Thoracic aorta (tissue), 2 donors: ENCODE data around the gene PPP1R13B. TPM values are rescaled to one million over a fixed set of nuclear protein-coding genes. Genes with fewer than 3 reads are reported as not detected.

Experiments used
- ATAC-seq: fragments of 150-250 bp; one replicate; pipeline ENCODE4 v1.8.0; 2017; ENCODE audit warnings: low read depth; ENCODE audit not compliant: insufficient number of reproducible peaks, low FRiP score
- DNase-seq: peaks from one replicate; pipeline ENCODE4 v3.0.0-alpha.2; 2020; ENCODE audit warnings: low spot score
- H3K27ac ChIP-seq, 2 donors: fragments of 200-600 bp; sonication (generic); 1 replicate in 1 of 2; 2 replicates in 1 of 2; pipeline ENCODE4 v1.5.1; 2016; ENCODE audit warnings: mild to moderate bottlenecking in 2 of 2, moderate library complexity in 2 of 2
- H3K27me3 ChIP-seq: fragments of 200-600 bp; sonication (generic); replicated peaks from 2 replicates; pipeline ENCODE4 v1.6.0; 2016; ENCODE audit warnings: mild to moderate bottlenecking; ENCODE audit not compliant: insufficient read depth
- H3K36me3 ChIP-seq: fragments of 200-600 bp; sonication (generic); one replicate; pipeline ENCODE4 v1.5.1; 2016
- H3K4me1 ChIP-seq, 2 donors: fragments of 200-600 bp; sonication (generic); 1 replicate in 1 of 2; 2 replicates in 1 of 2; pipeline versions ENCODE4 v1.5.1 to v1.6.0; 2016; ENCODE audit warnings: low read depth in 2 of 2, mild to moderate bottlenecking in 1 of 2; ENCODE audit not compliant: control insufficient read depth in 1 of 2
- H3K4me3 ChIP-seq: fragments of 200-600 bp; sonication (generic); 2 replicates; pipeline ENCODE4 v1.5.1; 2016; ENCODE audit warnings: mild to moderate bottlenecking
- H3K9me3 ChIP-seq: fragments of 200-600 bp; sonication (generic); 2 replicates; pipeline ENCODE4 v1.5.1; 2016
- total RNA-seq, 2 donors: library from RNA; depleted of rRNA; stranded (reverse); fragments of >200 nt; gene quantifications; one replicate each; pipeline versions ENCODE4 v1.1.0 to v1.2.3, GENCODE V29; 2016
- TF ChIP-seq, protein P1 (sequence below): fragments of 200-600 bp; sonication (generic); IDR thresholded peaks from one replicate; pipeline ENCODE4 v1.5.1; 2019; ENCODE audit warnings: antibody characterized with exemption

PPP1R13B gene, protein sequence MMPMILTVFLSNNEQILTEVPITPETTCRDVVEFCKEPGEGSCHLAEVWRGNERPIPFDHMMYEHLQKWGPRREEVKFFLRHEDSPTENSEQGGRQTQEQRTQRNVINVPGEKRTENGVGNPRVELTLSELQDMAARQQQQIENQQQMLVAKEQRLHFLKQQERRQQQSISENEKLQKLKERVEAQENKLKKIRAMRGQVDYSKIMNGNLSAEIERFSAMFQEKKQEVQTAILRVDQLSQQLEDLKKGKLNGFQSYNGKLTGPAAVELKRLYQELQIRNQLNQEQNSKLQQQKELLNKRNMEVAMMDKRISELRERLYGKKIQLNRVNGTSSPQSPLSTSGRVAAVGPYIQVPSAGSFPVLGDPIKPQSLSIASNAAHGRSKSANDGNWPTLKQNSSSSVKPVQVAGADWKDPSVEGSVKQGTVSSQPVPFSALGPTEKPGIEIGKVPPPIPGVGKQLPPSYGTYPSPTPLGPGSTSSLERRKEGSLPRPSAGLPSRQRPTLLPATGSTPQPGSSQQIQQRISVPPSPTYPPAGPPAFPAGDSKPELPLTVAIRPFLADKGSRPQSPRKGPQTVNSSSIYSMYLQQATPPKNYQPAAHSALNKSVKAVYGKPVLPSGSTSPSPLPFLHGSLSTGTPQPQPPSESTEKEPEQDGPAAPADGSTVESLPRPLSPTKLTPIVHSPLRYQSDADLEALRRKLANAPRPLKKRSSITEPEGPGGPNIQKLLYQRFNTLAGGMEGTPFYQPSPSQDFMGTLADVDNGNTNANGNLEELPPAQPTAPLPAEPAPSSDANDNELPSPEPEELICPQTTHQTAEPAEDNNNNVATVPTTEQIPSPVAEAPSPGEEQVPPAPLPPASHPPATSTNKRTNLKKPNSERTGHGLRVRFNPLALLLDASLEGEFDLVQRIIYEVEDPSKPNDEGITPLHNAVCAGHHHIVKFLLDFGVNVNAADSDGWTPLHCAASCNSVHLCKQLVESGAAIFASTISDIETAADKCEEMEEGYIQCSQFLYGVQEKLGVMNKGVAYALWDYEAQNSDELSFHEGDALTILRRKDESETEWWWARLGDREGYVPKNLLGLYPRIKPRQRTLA
- 10 to 100 TPM; 10.7 to 15.3 TPM for total RNA-seq

DNA sequence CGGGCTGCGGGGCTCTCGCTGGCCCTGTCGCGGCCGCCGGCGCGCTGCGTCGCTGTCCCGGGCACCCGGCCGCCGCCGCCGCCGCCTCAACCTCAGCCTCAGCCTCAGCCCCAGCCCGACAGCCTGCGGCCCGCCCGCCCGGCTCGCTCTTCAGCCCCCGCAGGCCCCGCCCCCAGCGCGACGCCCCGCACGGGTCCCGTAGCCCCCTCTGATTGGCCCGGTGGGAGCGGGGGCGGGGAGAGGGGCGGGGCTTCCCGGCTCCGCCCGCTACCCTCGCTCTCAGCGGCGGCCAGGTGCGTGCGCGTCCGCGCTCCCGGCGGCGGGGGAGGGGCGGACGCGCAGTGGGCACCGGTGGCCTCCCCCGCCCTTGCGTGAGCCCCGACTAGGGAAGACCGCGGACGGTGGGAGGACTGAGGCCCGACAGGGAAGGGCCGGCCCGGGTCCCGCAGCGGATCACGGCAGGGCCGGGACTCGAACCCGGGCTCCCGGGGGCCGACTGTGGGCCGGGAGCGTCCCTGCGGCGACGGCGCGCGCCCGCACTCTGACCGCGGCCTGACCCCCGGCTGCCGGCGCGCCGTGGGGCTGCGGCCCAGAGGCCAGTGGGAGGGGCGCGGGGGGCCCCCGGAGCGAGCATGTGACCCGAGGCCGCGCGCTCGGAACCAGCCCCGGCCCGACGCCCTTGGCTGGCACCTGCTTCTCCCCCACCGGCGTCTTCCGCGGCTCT is at the start of gene PPP1R13B:
Gene PPP1R13B (minus strand): TSS at position 125 of the 724 bp plus-strand sequence. CDS start 268 bp downstream, outside the sequence.
- peaks cover 0 to 22% of the 10 kb centered on the region in 2 donors for H3K4me1 ChIP-seq
- TF ChIP-seq, protein P1, sequence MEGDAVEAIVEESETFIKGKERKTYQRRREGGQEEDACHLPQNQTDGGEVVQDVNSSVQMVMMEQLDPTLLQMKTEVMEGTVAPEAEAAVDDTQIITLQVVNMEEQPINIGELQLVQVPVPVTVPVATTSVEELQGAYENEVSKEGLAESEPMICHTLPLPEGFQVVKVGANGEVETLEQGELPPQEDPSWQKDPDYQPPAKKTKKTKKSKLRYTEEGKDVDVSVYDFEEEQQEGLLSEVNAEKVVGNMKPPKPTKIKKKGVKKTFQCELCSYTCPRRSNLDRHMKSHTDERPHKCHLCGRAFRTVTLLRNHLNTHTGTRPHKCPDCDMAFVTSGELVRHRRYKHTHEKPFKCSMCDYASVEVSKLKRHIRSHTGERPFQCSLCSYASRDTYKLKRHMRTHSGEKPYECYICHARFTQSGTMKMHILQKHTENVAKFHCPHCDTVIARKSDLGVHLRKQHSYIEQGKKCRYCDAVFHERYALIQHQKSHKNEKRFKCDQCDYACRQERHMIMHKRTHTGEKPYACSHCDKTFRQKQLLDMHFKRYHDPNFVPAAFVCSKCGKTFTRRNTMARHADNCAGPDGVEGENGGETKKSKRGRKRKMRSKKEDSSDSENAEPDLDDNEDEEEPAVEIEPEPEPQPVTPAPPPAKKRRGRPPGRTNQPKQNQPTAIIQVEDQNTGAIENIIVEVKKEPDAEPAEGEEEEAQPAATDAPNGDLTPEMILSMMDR: no peak
- ATAC-seq (peak; percentile 85), DNase-seq (peak; percentile 65)
- H3K9me3 ChIP-seq: no peaks in the 10 kb centered on the region
- peak within 1 kb of the TSS; percentile 92 for H3K4me3 ChIP-seq
- H3K27ac ChIP-seq: peak within 1 kb of the TSS; percentile 51 to 66
- no peaks in the 10 kb centered on the region for H3K36me3 ChIP-seq
- H3K27me3 ChIP-seq: no peaks in the 10 kb centered on the region

DNA sequence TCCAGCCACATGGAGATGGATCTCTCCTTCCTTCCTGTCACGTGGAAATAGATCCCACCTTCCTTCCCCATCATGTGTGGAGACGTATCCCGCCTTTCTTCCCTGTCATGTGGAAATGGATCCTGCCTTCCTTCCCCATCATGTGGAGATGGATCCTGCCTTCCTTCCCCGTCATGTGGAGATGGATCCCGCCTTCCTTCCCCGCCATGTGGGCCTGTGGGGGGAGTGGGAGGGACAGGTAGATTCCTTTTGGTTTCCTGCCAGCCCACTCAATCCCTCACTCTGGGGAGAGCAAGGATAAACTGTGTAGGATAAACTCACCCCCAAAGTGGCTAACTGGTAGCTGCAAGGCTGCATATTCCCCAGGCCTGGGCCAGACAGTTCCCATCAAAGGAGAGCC is 49.2 kb upstream of the PPP1R13B start:
- no peaks in the 10 kb centered on the region for H3K36me3 ChIP-seq
- H3K4me1 ChIP-seq: no peaks in the 10 kb centered on the region
- no peak overlapping the region for H3K27ac ChIP-seq
- no peaks in the 10 kb centered on the region for H3K27me3 ChIP-seq
- ATAC-seq (no peak), DNase-seq (no peak)
- TF ChIP-seq, protein P1: no peak
- no peak overlapping the region for H3K4me3 ChIP-seq
- no peaks in the 10 kb centered on the region for H3K9me3 ChIP-seq

DNA sequence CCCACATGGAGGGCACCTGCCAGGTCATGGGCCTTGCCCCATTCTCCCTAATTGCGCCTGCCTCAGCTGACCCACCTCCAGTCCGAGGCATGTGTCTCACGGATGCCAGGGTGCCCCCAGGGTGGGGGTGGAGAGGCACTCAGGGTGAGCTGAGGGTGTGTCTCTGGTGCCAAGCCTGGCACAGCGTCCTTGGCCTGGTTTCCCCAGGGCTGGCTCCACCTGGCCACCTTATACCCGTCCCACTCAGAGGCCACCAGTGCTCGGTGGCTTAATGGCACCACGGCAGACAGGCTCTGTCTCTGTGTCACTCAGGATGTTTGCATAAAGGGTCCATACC is 47.3 kb upstream of the PPP1R13B start:
- no peak overlapping the region for H3K4me3 ChIP-seq
- H3K36me3 ChIP-seq: no peaks in the 10 kb centered on the region
- TF ChIP-seq, protein P1: no peak
- no peak overlapping the region for H3K27ac ChIP-seq
- H3K27me3 ChIP-seq: no peaks in the 10 kb centered on the region
- H3K4me1 ChIP-seq: no peaks in the 10 kb centered on the region
- no peak for ATAC-seq
- H3K9me3 ChIP-seq: no peaks in the 10 kb centered on the region
- DNase-seq: no peak

DNA sequence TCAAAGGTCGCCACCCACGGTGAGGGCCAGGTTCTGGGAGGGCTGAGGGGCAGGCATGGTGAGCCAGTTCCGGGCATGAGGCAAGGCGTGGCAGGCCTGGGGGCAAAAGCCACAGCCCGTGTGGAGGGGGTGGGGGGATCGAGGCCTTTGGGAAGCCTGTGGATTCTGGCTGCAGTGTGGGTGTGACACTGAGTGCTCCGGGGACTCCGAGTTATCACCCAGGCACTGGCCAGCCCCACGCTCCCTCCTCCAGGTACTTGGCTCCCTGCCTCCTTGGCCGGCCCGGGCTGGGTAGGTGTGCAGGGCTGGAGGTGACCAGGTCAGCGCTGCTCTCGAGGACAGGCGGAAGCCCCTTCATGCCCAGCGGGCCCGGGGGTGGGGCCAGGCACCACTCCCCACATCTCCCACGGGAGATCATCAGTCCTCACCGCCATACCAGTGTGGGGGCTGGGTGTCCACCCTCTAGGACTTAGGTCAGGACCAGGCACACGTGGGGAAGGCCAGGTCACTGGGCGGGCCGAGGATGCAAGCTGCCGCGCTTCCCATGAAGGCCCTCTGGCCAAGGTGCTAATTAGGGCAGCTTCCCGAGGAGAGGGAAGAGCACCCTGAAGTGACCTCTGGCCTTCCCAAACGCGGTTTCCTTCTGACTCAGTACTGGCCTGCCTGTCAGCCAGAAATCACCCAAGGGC is 46.8 kb upstream of the PPP1R13B start:
- ATAC-seq (no peak), DNase-seq (no peak)
- H3K9me3 ChIP-seq: no peaks in the 10 kb centered on the region
- no peaks in the 10 kb centered on the region for H3K4me1 ChIP-seq
- no peak overlapping the region for H3K27ac ChIP-seq
- no peaks in the 10 kb centered on the region for H3K36me3 ChIP-seq
- no peaks in the 10 kb centered on the region for H3K27me3 ChIP-seq
- TF ChIP-seq, protein P1: no peak
- no peak overlapping the region for H3K4me3 ChIP-seq
